ENCODE measurements around the gene SPTBN1.

SPTBN1 gene

DNA sequence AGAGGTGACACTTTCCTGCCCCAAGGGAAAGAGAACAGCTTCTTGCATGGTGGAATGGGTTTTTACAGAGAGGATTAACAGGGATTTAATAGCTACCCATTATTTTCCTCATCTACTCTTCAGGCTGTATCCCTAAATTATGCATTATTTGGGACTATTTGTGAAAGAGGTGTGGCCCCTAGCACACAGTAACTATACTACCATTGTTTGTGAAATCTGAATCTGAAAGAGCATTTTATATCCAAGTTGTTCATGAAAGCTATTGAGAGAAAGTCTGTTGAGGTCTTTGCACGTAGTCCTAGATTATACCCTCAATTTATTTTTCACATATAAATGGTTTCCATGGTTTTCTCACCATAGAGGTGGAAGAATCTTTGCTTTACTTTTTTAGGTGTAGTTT lies 78.1 kb downstream of the SPTBN1 start:
- DNase-seq: no peak

- DNase-seq: no peak
Measured at GRCh38 chr2:54534625-54535024, 78.5 kb downstream of the SPTBN1 start.

DNA sequence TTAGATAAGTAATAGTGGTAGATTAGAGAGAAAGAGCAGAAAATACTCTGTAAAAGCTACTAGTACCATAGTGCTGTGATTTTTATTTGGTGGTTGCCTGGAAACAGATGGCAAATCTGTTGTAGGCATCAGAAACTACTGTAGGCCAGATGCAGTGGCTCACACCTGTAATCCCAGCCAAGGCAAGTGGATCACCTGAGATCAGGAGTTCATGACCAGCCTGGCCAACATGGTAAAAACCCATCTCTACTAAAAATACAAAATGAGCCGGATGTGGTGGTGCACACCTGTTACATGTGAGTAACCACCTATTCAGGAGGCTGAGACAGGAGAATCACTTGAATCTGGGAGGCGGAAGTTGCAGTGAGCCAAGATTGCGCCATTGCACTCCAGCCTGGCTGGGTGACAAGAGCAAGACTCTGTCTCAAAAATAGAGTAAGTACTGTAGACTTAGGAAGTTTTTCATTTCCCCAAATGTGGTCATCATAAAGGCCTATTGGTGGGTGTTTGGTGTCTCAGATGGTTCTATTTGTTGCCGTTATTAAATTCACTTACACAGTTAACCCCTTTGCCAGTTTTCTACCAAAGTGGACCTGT lies 79.6 kb downstream of the SPTBN1 start:
- DNase-seq: no peak

DNA sequence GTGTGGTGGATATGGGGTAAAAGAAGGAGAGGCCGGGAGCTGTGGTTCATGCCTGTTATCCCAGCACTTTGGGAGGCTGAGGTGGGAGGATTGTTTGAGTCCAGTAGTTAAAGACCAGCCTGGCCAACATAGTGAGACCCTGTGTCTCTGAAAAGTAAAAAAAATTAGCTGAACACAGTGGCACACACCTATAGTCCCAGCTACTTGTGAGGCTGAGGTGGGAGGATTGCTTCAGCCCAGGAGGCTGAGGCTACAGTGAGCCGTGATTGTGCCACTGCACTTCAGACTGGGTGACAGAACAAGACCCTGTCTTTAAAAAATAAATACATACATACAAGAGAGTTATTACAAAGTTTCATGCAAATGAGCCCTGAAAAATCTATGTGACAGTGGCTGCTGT lies 80.6 kb downstream of the SPTBN1 start:
- no peak for DNase-seq

DNA sequence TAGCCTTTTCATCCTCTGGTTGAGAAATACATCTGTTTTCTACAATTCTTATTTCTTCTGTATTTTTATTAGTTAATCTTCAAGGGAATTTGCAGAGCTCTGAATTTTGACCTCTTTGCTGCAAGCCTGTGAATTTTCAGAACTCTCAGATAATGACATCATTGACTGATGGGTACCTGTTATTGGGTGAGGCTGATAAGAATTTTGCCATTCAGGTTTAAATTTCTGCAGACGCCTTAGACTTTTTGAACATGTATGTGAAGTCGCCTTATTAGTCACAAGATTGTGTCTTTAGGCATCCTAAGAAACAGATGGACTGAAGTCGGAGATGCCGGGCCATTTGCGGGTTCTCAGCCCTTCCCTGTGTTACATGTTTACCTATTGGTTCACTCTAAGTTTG lies 82.4 kb downstream of the SPTBN1 start:
- no peak for DNase-seq

- DNase-seq: no peak
Measured at GRCh38 chr2:54539683-54540082, 83.6 kb downstream of the SPTBN1 start.

DNA sequence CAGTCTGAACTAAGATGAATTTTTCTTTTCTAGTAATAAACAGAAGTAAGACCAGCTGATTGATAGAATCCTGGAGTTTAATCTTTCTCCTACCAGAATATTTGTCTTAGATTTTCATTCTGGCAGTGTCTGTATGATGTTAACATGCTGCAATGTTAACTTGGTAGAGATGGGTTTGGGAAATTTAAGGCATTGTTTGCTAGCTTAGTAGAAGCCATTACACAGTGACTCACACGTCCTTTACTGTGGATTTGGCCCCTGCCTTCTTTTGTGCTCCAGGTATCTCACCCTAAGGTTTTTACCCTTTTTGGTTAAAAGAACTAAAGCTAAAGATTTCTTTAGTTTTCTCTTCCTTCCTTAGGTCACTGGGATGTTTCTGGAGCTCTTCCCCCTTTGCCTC lies 84.1 kb downstream of the SPTBN1 start:
- DNase-seq: no peak

DNA sequence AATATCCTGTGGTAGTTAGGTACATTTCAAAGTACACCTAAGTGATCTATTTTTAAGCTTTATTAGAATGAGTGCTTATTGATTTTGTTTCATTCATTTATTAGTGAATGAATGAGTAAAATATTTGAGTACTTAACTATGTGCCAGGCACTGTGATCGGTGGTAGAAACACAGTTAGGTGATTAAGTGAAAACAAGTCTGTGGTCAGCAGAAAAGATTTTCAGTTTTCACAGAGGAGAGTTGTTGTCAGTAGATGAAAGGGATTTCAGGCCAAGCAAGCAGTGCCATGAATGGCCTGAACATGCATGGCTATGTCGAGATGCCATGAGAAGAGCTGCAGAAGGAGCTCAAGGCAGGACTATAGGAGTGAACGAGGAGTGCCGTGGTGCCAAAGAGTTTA lies 85.9 kb downstream of the SPTBN1 start:
- no peak for DNase-seq

- no peak for DNase-seq
Measured at GRCh38 chr2:54543733-54544396, 87.7 kb downstream of the SPTBN1 start.

DNA sequence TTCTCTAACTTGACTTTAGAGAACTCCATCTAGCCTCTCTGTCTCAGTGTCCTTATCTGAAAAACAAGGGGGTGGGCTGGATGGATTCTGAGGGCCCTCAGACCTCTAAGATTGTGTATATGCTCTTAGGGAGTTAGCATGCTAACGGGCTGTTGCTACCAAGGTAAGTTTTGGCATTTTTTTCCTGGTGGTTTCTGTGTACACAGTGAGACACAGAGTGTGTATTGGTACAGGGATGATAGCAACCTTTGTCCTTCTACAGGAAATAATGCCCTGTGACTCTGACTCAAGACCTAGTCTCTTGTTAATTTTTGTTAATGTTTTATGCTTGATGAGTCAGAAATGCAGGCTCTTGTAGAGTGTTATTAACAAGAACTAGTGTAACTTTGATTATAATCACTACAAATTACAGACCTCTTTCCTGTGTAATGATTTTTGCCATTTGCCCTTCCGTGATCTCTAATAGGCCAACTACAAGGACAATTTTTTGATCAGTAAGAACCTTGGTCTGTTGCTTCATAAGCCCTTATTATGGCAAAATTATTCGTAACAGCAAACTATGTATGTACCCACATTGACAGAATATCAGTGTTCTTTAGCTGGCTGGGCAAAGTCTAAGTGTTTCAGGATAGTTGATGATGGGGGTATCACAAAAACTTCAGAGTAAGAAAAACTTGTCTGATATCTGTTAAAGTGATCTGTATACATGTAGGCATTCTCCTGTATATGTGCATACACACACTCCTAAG lies 89.7 kb downstream of the SPTBN1 start:
- no peak for DNase-seq

DNA sequence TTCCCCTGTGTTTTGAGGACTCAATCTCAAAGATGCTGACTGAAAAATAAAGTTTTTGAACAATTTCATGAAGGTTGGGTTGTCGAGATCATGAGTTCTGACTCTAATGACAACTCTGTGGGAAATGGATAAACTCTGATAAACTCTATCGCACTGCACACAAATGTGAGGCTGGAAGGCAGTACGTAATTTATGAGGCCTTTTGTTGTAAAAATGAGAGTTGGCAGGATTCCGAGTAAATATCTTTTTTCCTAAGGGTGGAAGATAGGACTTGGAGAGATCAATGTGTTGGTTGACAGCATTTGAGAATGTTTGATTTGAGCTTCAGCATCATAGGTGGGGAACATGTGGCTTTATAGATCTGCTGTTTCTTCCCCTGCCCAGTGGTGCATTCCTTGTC lies 90.4 kb downstream of the SPTBN1 start:
- no peak for DNase-seq

DNA sequence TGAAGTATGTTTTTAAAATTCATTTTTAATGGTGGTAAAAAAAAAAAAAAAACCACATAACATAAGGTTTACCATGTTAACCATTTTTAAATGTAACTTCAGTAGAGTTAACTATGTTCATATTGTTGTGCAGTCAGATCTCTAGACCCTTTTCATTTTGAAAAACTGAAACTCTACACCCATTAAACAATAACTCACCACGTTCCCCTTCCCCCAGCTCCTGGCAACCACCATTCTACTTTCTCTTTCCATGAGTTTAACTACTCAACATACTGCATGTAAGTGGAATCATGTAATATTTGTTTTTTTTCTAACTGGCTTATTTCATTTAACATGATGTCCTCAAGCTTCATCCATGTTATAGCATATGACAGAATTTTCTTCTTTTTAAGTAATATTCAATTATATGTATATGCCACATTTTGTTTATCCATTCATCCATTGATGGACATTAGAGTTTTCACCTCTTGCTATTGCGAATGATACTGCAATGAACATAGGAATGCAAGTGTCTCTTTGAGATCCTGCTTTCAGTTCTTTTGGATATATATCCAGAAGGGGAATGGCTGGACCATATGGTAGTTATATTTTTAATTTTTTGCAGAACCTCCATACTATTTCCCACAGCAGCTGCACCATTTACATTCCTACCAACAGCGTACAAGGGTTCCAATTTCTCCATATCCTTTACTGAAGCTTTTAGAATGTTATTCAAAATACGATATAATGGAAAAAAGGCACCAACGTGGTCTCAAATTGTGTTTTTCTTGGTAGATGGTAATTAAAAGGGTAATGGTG lies 91.0 kb downstream of the SPTBN1 start:
- DNase-seq: no peak

DNA sequence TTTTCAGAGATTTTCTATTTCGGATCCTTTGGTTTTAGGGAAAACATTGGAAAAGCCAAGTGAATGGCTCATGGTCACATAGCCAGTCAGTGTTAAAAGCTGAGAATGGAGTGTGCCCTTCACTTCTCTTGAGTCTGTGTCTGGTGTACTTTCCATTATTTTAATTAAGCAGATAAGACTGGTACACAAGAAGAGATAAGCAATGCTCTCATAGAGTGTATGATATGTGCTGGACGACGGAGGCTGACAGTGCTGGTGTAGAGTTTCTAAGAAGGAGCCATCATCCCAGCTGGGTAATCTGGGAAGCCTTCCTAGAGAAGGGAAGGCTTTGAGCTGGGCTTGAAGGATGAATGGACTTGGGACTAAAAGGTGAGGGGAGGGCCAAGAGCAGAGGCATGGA lies 93.3 kb downstream of the SPTBN1 start:
- DNase-seq: no peak

GRCh38 chr2:54549917-54550518 lies 93.9 kb downstream of the SPTBN1 start:
- no peak for DNase-seq

DNA sequence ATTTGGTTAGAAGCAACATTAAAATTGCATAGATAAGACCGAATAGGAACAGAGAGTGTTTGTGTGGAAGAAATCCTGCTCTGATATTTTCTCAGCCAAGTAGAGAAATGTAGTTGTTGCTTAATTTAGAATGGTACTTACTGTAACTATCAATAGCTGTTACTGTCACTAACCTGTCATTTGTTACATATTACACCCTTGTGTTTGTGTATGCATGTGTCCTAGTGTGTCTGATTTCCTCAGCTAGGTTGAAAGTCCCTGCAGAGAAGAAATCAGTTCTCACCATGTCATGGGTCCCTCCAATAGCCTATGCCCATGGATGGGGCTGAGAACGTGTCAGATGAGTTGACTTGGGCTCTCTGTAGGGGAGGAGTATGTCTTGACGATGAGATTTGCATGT lies 94.4 kb downstream of the SPTBN1 start:
- no peak for DNase-seq

DNA sequence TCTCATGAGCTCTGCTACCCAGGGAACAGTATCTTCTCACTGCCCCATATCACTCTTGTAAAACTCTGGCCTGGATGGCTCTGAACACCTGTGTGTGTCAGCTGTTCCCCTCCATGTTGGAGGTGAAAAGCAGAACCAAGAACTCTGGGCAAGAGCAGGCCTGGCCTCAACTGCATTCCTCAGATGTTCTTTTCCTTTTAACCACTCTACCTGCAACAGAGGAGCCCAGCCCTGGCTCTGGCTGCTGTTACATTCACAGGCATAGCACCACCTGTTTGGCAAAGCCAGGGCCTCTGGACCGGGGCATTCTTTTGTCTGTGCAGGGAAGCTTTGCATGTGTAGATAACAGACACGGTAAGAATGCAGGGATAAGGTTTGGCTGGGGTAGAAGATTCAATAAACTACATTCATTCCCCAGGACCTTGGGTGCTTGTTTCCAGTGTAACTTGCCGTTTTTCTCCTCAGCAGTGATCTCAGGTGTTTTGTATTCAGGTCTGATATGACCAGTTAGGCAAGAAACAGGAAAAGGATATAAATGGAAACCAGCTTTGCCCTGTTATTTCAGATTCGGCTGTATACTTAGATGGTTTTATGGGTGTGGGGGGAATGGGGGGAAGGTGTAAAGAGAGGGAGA lies 95.1 kb downstream of the SPTBN1 start:
- DNase-seq: no peak

- DNase-seq: no peak
Measured at GRCh38 chr2:54553075-54553474, 96.9 kb downstream of the SPTBN1 start.

DNA sequence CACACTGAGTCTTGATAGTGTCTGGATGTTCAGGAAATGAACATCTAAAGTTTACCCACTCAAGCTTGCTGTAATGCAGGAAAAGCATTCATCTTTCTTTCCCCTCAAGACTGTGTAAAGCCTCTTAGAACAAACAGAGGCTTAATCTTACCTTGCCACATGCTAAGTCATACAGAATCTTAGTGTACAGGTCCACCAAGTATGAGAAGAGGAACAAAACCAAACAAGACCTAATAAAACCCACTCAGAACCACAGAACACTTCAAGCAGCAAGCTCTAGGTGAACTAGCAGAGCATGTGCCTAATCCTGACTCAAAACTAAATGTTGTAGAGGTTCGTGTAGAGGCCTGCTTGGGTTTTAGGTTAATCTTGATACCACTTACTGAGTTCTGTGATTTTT lies 97.6 kb downstream of the SPTBN1 start:
- no peak for DNase-seq

- no peak for DNase-seq
Measured at GRCh38 chr2:54555318-54555837, 99.3 kb downstream of the SPTBN1 start.

GRCh38 chr2:54556621-54557121 lies 100.5 kb downstream of the SPTBN1 start:
- DNase-seq: peak; percentile 87

DNA sequence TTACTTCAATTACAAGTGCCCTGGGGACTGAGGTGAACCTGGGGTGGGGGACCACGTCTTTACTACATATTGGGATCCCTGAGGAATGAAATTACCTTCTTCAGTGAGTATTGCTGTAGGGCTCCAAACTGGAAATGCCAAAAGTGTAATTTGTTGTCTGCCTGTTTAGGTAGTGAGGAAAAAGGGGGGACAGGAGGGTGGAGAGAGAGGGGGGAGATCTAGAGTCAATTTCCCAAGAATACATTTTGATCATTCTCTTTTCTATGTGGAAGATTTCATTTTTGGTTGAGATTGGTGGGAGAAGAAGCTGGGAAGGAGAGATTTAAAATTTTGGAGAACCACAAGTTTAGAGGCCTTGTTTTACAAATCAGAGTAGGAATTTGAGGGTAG lies 101.1 kb downstream of the SPTBN1 start:
- no peak for DNase-seq

DNA sequence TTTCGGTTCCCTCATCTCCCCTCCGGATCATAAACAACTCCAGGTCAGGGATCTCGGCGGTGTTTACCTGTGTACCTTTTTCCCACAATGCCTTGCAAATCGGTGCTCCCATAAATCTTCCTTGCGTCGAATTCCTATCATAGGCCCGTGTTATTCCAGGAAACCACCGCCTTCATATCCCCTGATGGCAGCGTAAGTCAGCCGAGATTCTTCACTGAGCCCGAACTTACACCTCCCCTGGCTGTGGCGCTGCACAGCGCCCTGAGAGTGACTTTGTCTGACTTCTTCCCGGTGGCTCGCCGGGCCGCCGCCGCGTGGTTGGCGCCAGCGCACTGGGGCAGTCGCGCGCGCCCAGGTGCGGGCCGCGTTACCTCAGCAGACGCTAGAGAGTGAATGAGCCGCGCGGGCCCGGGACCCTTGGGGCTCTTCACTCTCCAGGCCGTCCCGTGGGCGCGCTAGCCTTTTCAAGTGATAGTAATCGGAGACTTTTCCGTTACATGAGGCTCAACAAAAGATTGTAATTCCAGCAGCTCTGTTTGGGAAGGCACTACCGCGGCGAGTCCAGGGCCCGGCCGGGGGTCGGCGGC lies 101.6 kb downstream of the SPTBN1 start:
- no peak for DNase-seq
